ENCODE results near the gene PMIS2.

GRCh38 chr19:35562336-35562735 is 23.6 kb upstream of the PMIS2 start:
- TF ChIP-seq, protein P1, sequence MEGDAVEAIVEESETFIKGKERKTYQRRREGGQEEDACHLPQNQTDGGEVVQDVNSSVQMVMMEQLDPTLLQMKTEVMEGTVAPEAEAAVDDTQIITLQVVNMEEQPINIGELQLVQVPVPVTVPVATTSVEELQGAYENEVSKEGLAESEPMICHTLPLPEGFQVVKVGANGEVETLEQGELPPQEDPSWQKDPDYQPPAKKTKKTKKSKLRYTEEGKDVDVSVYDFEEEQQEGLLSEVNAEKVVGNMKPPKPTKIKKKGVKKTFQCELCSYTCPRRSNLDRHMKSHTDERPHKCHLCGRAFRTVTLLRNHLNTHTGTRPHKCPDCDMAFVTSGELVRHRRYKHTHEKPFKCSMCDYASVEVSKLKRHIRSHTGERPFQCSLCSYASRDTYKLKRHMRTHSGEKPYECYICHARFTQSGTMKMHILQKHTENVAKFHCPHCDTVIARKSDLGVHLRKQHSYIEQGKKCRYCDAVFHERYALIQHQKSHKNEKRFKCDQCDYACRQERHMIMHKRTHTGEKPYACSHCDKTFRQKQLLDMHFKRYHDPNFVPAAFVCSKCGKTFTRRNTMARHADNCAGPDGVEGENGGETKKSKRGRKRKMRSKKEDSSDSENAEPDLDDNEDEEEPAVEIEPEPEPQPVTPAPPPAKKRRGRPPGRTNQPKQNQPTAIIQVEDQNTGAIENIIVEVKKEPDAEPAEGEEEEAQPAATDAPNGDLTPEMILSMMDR (IDR thresholded peaks at IDR 0.05), result no peak
- TF ChIP-seq POLR2A (IDR thresholded peaks at IDR 0.05), result no peak
